Mesenchymal stem cell (in vitro differentiated cells and primary cell): Measurements from ENCODE around the gene CAMTA1.

Experiments used
- DNase-seq: peaks from one replicate; pipeline ENCODE4 v3.0.0-alpha.2; 2013
- H2AFZ ChIP-seq: one replicate; pipeline ENCODE4 v1.6.1; 2013; ENCODE audit warnings: low read depth, mild to moderate bottlenecking, control low read depth, inconsistent platforms, low read length, moderate library complexity
- H2AK5ac ChIP-seq: 2 replicates; pipeline ENCODE4 v1.6.1; 2013; ENCODE audit warnings: low read length, moderate library complexity, mild to moderate bottlenecking, inconsistent platforms; ENCODE audit not compliant: severe bottlenecking
- H2BK120ac ChIP-seq: one replicate; pipeline ENCODE4 v1.6.1; 2013; ENCODE audit warnings: low read depth, mild to moderate bottlenecking, inconsistent platforms, low read length, moderate library complexity
- H2BK12ac ChIP-seq, 2 experiments: one replicate each; pipeline ENCODE4 v1.6.1; 2013; ENCODE audit warnings: inconsistent platforms in 2 of 2, low read length in 2 of 2, mild to moderate bottlenecking in 2 of 2, moderate library complexity in 2 of 2, control low read depth in 1 of 2
- H2BK15ac ChIP-seq: one replicate; pipeline ENCODE4 v1.6.1; 2013; ENCODE audit warnings: mild to moderate bottlenecking, low read depth, inconsistent platforms; ENCODE audit not compliant: poor library complexity, severe bottlenecking
- H2BK5ac ChIP-seq: 2 replicates; pipeline ENCODE4 v1.6.1; 2013; ENCODE audit warnings: low read depth, mild to moderate bottlenecking, low read length, control low read depth, inconsistent platforms; ENCODE audit not compliant: poor library complexity, severe bottlenecking
- H3K14ac ChIP-seq, 2 experiments: one replicate each; pipeline ENCODE4 v1.6.1; 2013; ENCODE audit warnings: inconsistent platforms in 2 of 2, low read length in 2 of 2, control low read depth in 1 of 2, mild to moderate bottlenecking in 1 of 2, moderate library complexity in 1 of 2
- H3K18ac ChIP-seq, 2 experiments: one replicate each; pipeline ENCODE4 v1.6.1; 2013; ENCODE audit warnings: inconsistent platforms in 2 of 2, low read length in 2 of 2, control low read depth in 1 of 2, low read depth in 1 of 2, mild to moderate bottlenecking in 1 of 2
- H3K23ac ChIP-seq, 2 experiments: one replicate each; pipeline ENCODE4 v1.6.1; 2013; ENCODE audit warnings: inconsistent platforms in 2 of 2, low read length in 2 of 2, mild to moderate bottlenecking in 2 of 2, moderate library complexity in 2 of 2, control low read depth in 1 of 2
- H3K27ac ChIP-seq: 2 replicates; pipeline ENCODE4 v1.5.1; 2013; ENCODE audit warnings: mild to moderate bottlenecking, moderate library complexity, low read length, control low read depth, inconsistent platforms; ENCODE audit not compliant: poor library complexity, severe bottlenecking
- H3K27me3 ChIP-seq, 2 experiments: 2 replicates each; pipeline versions ENCODE4 v1.6.1 to v1.7.0; 2013; ENCODE audit warnings: low read length in 2 of 2, mild to moderate bottlenecking in 2 of 2, moderate library complexity in 2 of 2, control low read depth in 1 of 2, inconsistent platforms in 1 of 2; ENCODE audit not compliant: control insufficient read depth in 1 of 2, insufficient read depth in 1 of 2
- H3K36me3 ChIP-seq, 2 experiments: 2 replicates each; pipeline versions ENCODE4 v1.6.1 to v1.7.0; 2013; ENCODE audit warnings: low read length in 2 of 2, control low read depth in 1 of 2, inconsistent platforms in 1 of 2, low read depth in 1 of 2, mild to moderate bottlenecking in 1 of 2; ENCODE audit not compliant: insufficient read depth in 2 of 2, control insufficient read depth in 1 of 2
- H3K4ac ChIP-seq, 2 experiments: one replicate each; pipeline ENCODE4 v1.6.1; 2013; ENCODE audit warnings: inconsistent platforms in 2 of 2, low read length in 2 of 2, mild to moderate bottlenecking in 2 of 2, moderate library complexity in 2 of 2, control low read depth in 1 of 2, low read depth in 1 of 2
- H3K4me1 ChIP-seq: 2 replicates; pipeline ENCODE4 v1.6.1; 2013; ENCODE audit warnings: low read depth, low read length, control low read depth; ENCODE audit not compliant: control insufficient read depth, insufficient read depth
- H3K4me2 ChIP-seq: 2 replicates; pipeline ENCODE4 v1.6.1; 2013; ENCODE audit warnings: low read length, mild to moderate bottlenecking, inconsistent platforms; ENCODE audit not compliant: poor library complexity, severe bottlenecking
- H3K4me3 ChIP-seq, 2 experiments: 2 replicates each; pipeline versions ENCODE4 v1.5.1 to v1.7.0; 2013; ENCODE audit warnings: low read length in 2 of 2, mild to moderate bottlenecking in 2 of 2, control low read depth in 1 of 2, low read depth in 1 of 2; ENCODE audit not compliant: insufficient read depth in 1 of 2
- H3K79me1 ChIP-seq: replicated peaks from 2 replicates; pipeline ENCODE4 v1.6.1; 2013; ENCODE audit warnings: mild to moderate bottlenecking, control low read depth, low read length, inconsistent platforms; ENCODE audit not compliant: poor library complexity, severe bottlenecking
- H3K9ac ChIP-seq: 2 replicates; pipeline ENCODE4 v1.7.0; 2013; ENCODE audit warnings: mild to moderate bottlenecking, low read length, moderate library complexity
- H3K9me3 ChIP-seq: 2 replicates; pipeline ENCODE4 v1.7.0; 2013; ENCODE audit warnings: mild to moderate bottlenecking, low read length; ENCODE audit not compliant: control insufficient read depth
- H4K8ac ChIP-seq: one replicate; pipeline ENCODE4 v1.6.1; 2013; ENCODE audit warnings: inconsistent platforms, mild to moderate bottlenecking, low read length, moderate library complexity
- H4K91ac ChIP-seq: one replicate; pipeline ENCODE4 v1.6.1; 2013; ENCODE audit warnings: mild to moderate bottlenecking, low read length, inconsistent platforms
- WGBS: methylation state at CpG from one replicate; pipeline ENCODE4 v1.1.7; 2013; ENCODE audit warnings: mixed read lengths; 5-methylcytosine and 5-hydroxymethylcytosine counted together

Gene CAMTA1

DNA sequence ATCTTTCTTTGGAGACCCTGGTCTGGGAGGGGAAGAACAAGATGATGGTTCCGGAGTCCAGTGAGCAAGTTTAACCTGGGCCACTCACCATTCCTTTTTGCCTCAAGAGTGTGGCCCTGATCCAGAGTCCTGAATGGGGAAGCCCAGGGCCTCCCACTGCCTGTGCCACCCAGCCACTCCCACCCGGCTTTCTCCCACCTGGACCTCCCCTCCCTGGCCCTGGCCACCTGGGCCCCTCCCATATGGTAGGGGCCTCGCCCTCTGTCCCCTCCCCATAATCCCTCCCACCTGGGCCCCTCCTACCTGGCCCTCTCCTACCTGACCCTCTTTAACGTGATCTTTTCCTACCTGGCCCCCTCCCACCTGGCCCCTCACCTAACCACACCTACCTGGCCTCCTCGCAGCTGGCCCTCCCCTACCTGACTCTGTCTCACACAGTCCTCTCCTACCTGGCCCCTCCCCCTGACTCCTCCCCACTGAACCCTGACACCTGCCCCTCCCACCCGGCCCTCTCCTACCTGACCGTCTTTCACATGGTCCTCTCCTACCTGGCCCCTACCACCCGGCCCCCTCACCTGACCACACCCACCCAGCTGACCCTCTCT lies 765.1 kb downstream of the CAMTA1 start:
- Histone ChIP-seq H4K8ac (no peak overlapping the region), H2BK120ac (no peak overlapping the region), H3K27me3 (peaks cover 0 to 40% of the 10 kb centered on the region in 2 experiments), H4K91ac (peak overlapping the region; percentile 48), H3K9ac (no peak overlapping the region), H3K18ac (peak overlapping the region in 1 of 2 experiments; percentile 63), H2AK5ac (peak overlapping the region; percentile 94), H3K79me1 (no peaks in the 10 kb centered on the region), H3K36me3 (no peaks in the 10 kb centered on the region), H3K4me1 (peaks cover 38% of the 10 kb centered on the region), H3K14ac (no peak overlapping the region), H3K9me3 (peaks cover 5% of the 10 kb centered on the region), H3K27ac (peak overlapping the region; percentile 93), H3K4me2 (no peak overlapping the region), H3K23ac (no peak overlapping the region), H3K4ac (no peak overlapping the region), H2BK5ac (peak overlapping the region; percentile 19), H2AFZ (no peak overlapping the region), H2BK12ac (no peak overlapping the region), H3K4me3 (no peak overlapping the region), H2BK15ac (peak overlapping the region; percentile 50)
- WGBS, result 69% methylated on average over 8 of the region's 8 CpGs
- no peak for DNase-seq

DNA sequence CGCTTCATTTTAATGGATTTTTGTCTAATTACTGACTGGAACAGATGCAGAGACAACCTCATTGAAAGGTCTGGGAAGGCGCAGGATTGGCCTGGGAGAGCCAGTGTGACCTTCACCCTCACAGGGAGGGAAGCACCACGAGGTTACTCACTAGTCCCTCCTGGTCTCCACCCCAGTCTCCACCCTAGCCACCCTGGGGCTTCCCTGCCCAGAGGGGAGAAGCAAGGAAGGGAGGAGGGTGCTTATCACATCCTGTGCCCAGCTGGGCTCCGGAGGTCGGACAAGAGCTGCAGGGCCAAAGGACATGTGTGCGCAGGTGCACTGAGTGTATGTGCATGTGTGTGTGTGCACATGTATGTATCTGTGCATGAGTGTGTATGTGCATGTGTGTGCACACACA lies 765.7 kb downstream of the CAMTA1 start:
- Histone ChIP-seq H2BK15ac (no peak overlapping the region), H3K79me1 (no peaks in the 10 kb centered on the region), H3K4me3 (no peak overlapping the region), H3K14ac (peak overlapping the region in 1 of 2 experiments; percentile 73), H3K9me3 (peaks cover 5% of the 10 kb centered on the region), H2BK5ac (no peak overlapping the region), H2AK5ac (peak overlapping the region; percentile 94), H4K8ac (no peak overlapping the region), H3K36me3 (no peaks in the 10 kb centered on the region), H3K4ac (no peak overlapping the region), H4K91ac (no peak overlapping the region), H3K9ac (no peak overlapping the region), H2BK120ac (no peak overlapping the region), H2BK12ac (peak overlapping the region in 1 of 2 experiments; percentile 42), H3K18ac (peak overlapping the region in 1 of 2 experiments; percentile 1), H3K4me1 (peaks cover 38% of the 10 kb centered on the region), H3K27ac (no peak overlapping the region), H3K4me2 (no peak overlapping the region), H2AFZ (no peak overlapping the region), H3K23ac (no peak overlapping the region), H3K27me3 (peaks cover 0 to 47% of the 10 kb centered on the region in 2 experiments)
- 66% methylated on average over 6 of the region's 6 CpGs for WGBS
- no peak for DNase-seq

DNA sequence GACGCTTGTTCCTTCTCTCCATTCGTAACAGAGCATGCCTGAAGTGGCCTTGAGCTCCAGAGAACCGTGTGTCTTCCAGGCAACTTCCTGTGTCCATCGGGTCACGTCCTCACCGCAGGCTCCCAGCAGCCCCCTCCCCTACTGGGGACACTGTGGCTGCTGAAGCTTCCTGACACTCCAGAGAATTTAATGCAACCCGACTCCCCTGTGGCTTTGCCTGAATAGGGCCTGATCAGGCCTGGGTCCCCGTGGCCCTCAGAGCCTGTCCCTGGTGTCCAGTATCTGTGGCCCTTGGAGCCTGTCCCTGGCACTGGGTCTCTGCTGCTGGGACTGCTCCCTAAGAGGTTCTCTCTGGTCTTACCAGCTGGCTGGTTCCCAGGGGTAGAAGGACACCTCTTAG lies 766.2 kb downstream of the CAMTA1 start:
- peak overlapping the region in 1 of 2 experiments; percentile 58 for H3K18ac ChIP-seq
- no peak overlapping the region for H3K4me3 ChIP-seq

DNA sequence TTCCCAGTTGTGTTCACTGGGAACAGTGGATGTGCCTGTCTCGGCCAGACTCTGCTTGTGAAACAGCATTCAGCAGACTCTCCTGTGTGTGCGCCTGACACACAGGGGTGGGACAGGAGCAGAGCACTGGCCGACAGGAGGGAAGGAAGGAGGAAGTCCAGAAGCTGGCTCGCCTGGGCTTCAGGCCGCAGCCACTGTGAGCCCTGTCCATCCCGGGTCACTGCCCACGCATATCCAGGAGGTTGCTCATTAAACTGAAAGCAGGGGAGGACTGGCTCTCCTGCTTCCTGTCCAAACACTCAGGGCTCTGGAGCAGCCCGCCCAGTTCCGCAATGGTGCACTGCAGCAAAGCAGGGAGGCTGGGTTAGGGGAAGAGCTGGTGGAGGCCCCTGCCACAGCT lies 767.1 kb downstream of the CAMTA1 start:
- no peaks in the 10 kb centered on the region for H3K79me1 ChIP-seq
- H3K18ac ChIP-seq, result peak overlapping the region; percentile 40 to 79
- 32% methylated on average over 9 of the region's 9 CpGs for WGBS
- peak overlapping the region in 1 of 2 experiments; percentile 64 for H3K4ac ChIP-seq
- H3K4me1 ChIP-seq, result peaks cover 45% of the 10 kb centered on the region
- H2AK5ac ChIP-seq, result no peak overlapping the region
- DNase-seq, result peak; percentile 70
- peak overlapping the region in 1 of 2 experiments; percentile 41 for H3K14ac ChIP-seq
- peak overlapping the region; percentile 76 for H3K27ac ChIP-seq
- peak overlapping the region; percentile 8 for H2BK5ac ChIP-seq
- no peak overlapping the region for H3K4me3 ChIP-seq
- peak overlapping the region; percentile 64 for H4K91ac ChIP-seq
- H2AFZ ChIP-seq, result peak overlapping the region; percentile 14
- H3K23ac ChIP-seq, result no peak overlapping the region
- H3K36me3 ChIP-seq, result peaks cover 0 to 3% of the 10 kb centered on the region in 2 experiments
- H3K9me3 ChIP-seq, result peaks cover 5% of the 10 kb centered on the region
- peak overlapping the region in 1 of 2 experiments; percentile 76 for H2BK12ac ChIP-seq
- H2BK120ac ChIP-seq, result no peak overlapping the region
- H3K4me2 ChIP-seq, result peak overlapping the region; percentile 9
- no peak overlapping the region for H2BK15ac ChIP-seq
- no peak overlapping the region for H3K9ac ChIP-seq
- peaks cover 0 to 57% of the 10 kb centered on the region in 2 experiments for H3K27me3 ChIP-seq
- peak overlapping the region; percentile 86 for H4K8ac ChIP-seq

More for the DNA sequence above, 766.2 kb downstream of the CAMTA1 start:
- peak overlapping the region in 1 of 2 experiments; percentile 42 for H2BK12ac ChIP-seq
- WGBS, result 32% methylated on average over 8 of the region's 8 CpGs
- peaks cover 40% of the 10 kb centered on the region for H3K4me1 ChIP-seq
- H3K4ac ChIP-seq, result no peak overlapping the region
- H2BK15ac ChIP-seq, result no peak overlapping the region
- no peak overlapping the region for H2AFZ ChIP-seq
- peaks cover 0 to 51% of the 10 kb centered on the region in 2 experiments for H3K27me3 ChIP-seq
- H3K9ac ChIP-seq, result no peak overlapping the region
- peak overlapping the region; percentile 76 for H3K27ac ChIP-seq
- H3K36me3 ChIP-seq, result peaks cover 0 to 2% of the 10 kb centered on the region in 2 experiments
- H3K4me2 ChIP-seq, result no peak overlapping the region
- peak overlapping the region in 1 of 2 experiments; percentile 73 for H3K14ac ChIP-seq
- no peak overlapping the region for H2BK120ac ChIP-seq
- peak overlapping the region; percentile 39 for H2BK5ac ChIP-seq
- H4K91ac ChIP-seq, result no peak overlapping the region
- no peak overlapping the region for H4K8ac ChIP-seq
- H3K9me3 ChIP-seq, result peaks cover 5% of the 10 kb centered on the region
- no peak for DNase-seq
- no peak overlapping the region for H3K23ac ChIP-seq
- H2AK5ac ChIP-seq, result peak overlapping the region; percentile 94
- no peaks in the 10 kb centered on the region for H3K79me1 ChIP-seq
